ENCODE measurements around the gene LIMS1.
"Not testable (repeated sequence)": the region's sequence is repeated elsewhere in the genome, so short reads cannot be mapped to it uniquely, and the experiment has no call there.

LIMS1 gene

GRCh38 chr2:108640731-108641130, 106.5 kb downstream of the LIMS1 start:
- no peak for DNase-seq

GRCh38 chr2:108641756-108642155, 107.5 kb downstream of the LIMS1 start:
- no peak for DNase-seq

- DNase-seq, result no peak
Observed at GRCh38 chr2:108643261-108643849, 109.1 kb downstream of the LIMS1 start.

GRCh38 chr2:108643862-108644261, 109.6 kb downstream of the LIMS1 start:
- not testable (repeated sequence) for DNase-seq

- DNase-seq, result not testable (repeated sequence)
Observed at GRCh38 chr2:108644446-108644845, 110.2 kb downstream of the LIMS1 start.

- not testable (repeated sequence) for DNase-seq
Observed at GRCh38 chr2:108648796-108649195, 114.5 kb downstream of the LIMS1 start.

- not testable (repeated sequence) for DNase-seq
Observed at GRCh38 chr2:108650465-108650864, 116.2 kb downstream of the LIMS1 start.

- DNase-seq, result not testable (repeated sequence)
Observed at GRCh38 chr2:108651468-108651867, 117.2 kb downstream of the LIMS1 start.

GRCh38 chr2:108652187-108652931, 118.1 kb downstream of the LIMS1 start:
- DNase-seq, result not testable (repeated sequence)

- DNase-seq, result not testable (repeated sequence)
Observed at GRCh38 chr2:108653425-108653824, 119.2 kb downstream of the LIMS1 start.

- not testable (repeated sequence) for DNase-seq
Observed at GRCh38 chr2:108653849-108654248, 119.6 kb downstream of the LIMS1 start.

- not testable (repeated sequence) for DNase-seq
Observed at GRCh38 chr2:108654521-108655125, 120.4 kb downstream of the LIMS1 start.

- DNase-seq, result not testable (repeated sequence)
Observed at GRCh38 chr2:108655270-108655669, 121.0 kb downstream of the LIMS1 start.

- not testable (repeated sequence) for DNase-seq
Observed at GRCh38 chr2:108656282-108656681, 122.0 kb downstream of the LIMS1 start.

- not testable (repeated sequence) for DNase-seq
Observed at GRCh38 chr2:108657517-108657916, 123.2 kb downstream of the LIMS1 start.

- DNase-seq, result not testable (repeated sequence)
Observed at GRCh38 chr2:108658553-108658952, 124.3 kb downstream of the LIMS1 start.

GRCh38 chr2:108661493-108661892, 127.2 kb downstream of the LIMS1 start:
- DNase-seq, result not testable (repeated sequence)

- DNase-seq, result not testable (repeated sequence)
Observed at GRCh38 chr2:108662207-108662612, 127.9 kb downstream of the LIMS1 start.

GRCh38 chr2:108663346-108663745, 129.1 kb downstream of the LIMS1 start:
- DNase-seq, result not testable (repeated sequence)

- not testable (repeated sequence) for DNase-seq
Observed at GRCh38 chr2:108664089-108664488, 129.8 kb downstream of the LIMS1 start.

GRCh38 chr2:108664979-108665378, 130.7 kb downstream of the LIMS1 start:
- not testable (repeated sequence) for DNase-seq

GRCh38 chr2:108665975-108666374, 131.7 kb downstream of the LIMS1 start:
- not testable (repeated sequence) for DNase-seq

GRCh38 chr2:108667140-108667539, 132.9 kb downstream of the LIMS1 start:
- DNase-seq, result not testable (repeated sequence)

GRCh38 chr2:108670282-108670681, 136.0 kb downstream of the LIMS1 start:
- not testable (repeated sequence) for DNase-seq
